Measurements from ENCODE around the gene TPK1. TPM values are rescaled to one million over a fixed set of nuclear protein-coding genes. Genes with fewer than 3 reads are reported as not detected.
A peak's percentile ranks its signal among the peaks of the same experiment; 100 is the strongest.

The TPK1 gene
- total RNA-seq, 1 donor from 2014 or later: 20.0 TPM

DNA sequence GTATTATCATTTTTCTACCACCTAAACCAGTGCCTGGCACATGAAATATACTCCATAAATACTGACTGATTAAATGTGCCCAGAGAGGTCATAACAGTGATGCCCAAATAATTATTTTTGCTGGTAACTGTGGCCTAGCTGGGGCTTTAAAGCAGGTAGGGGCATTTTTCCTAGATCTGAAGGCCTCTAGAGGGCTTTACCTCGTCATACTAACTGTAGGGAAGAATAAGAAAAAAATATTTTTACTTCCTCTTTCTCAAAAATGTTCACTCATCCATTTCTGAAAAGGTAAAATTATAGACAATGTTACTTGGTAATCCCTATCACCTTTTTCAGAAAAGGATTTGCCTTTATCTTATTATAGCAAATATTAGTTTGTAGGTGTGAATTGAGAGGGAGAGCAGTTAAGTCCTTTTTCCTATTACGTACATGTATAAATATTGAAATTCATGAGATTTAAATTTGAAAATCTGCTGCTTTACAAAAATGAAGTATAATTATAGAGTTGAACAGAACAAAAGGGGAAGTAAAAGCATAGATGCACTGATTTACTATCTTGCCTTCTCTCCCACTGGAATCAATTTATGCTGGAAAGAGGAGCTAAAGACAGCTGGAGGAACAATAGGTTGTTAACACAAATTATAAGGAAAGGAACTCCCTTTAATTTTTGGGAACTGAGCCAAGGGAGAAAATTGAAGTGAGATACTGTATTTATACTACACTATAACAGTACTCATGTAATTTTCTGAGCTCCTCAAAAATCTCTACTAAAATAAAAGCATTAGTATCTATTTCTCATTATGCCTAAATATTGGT is 360.8 kb downstream of the TPK1 start:
- H3K27ac Mint-ChIP-seq: peak overlapping the region; percentile 30
- POLR2A ChIA-PET: no interaction called here
- intact Hi-C loops (cut with micrococcal nuclease): no loop called here
- no peak overlapping the region for H3K4me3 Mint-ChIP-seq
- TF ChIP-seq, protein P1, sequence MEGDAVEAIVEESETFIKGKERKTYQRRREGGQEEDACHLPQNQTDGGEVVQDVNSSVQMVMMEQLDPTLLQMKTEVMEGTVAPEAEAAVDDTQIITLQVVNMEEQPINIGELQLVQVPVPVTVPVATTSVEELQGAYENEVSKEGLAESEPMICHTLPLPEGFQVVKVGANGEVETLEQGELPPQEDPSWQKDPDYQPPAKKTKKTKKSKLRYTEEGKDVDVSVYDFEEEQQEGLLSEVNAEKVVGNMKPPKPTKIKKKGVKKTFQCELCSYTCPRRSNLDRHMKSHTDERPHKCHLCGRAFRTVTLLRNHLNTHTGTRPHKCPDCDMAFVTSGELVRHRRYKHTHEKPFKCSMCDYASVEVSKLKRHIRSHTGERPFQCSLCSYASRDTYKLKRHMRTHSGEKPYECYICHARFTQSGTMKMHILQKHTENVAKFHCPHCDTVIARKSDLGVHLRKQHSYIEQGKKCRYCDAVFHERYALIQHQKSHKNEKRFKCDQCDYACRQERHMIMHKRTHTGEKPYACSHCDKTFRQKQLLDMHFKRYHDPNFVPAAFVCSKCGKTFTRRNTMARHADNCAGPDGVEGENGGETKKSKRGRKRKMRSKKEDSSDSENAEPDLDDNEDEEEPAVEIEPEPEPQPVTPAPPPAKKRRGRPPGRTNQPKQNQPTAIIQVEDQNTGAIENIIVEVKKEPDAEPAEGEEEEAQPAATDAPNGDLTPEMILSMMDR (IDR thresholded peaks at IDR 0.05): no peak
- CTCF ChIA-PET: no interaction called here
- H3K27me3 Mint-ChIP-seq: no peaks in the 10 kb centered on the region
- H3K9me3 Mint-ChIP-seq: peaks cover 2% of the 10 kb centered on the region
- H3K36me3 Mint-ChIP-seq (ENCODE audit: low read depth): no peaks in the 10 kb centered on the region
- no peak for ATAC-seq (ENCODE audit: low read depth)
- no peak for DNase-seq
- peaks cover 32% of the 10 kb centered on the region for H3K4me1 Mint-ChIP-seq

DNA sequence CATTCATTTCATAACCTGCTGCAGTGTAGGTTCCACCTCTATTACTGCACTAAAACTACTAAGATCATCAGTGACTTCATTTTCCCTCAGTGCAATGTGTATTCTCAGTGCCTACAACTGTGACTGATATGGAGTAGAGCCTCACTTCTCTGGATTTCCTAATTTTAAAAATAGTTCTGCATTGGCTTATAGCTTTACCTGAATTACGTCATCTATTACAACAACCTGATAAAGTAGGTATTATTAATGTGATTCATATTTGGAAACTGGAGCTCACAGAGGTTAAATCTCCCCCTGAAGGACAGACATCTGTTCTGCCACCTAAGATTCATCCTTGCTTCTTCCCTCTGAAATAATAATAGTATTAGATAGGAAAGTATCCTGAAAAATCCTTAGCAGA is 361.5 kb downstream of the TPK1 start:
- Mint-ChIP-seq H3K27ac (no peak overlapping the region), H3K9me3 (peaks cover 2% of the 10 kb centered on the region), H3K4me1 (peaks cover 32% of the 10 kb centered on the region), H3K36me3 (ENCODE audit: low read depth) (no peaks in the 10 kb centered on the region), H3K4me3 (no peak overlapping the region), H3K27me3 (no peaks in the 10 kb centered on the region)
- intact Hi-C loops (cut with micrococcal nuclease): no loop called here
- TF ChIP-seq, protein P1 (IDR thresholded peaks at IDR 0.05): no peak
- no peak for DNase-seq
- CTCF ChIA-PET: no interaction called here
- no peak for ATAC-seq (ENCODE audit: low read depth)
- POLR2A ChIA-PET: no interaction called here

DNA sequence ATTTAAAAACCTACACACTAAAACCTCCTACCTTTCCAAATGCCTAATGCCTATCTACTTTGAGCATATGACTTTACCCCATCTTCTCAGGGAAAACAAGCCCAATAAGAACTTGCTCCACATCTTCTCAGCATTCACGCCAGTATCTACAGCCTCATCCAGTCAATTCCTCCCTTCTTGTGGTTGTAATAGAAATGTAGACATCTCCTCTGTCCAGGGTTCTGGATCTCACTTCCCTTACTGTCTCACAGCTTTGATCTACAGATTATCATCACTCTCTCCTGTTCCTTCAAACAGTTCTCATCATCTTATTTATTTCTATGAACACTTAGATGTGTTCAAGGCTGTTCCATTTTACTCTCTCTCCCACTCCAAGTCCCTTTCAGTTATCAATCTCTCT is 361.9 kb downstream of the TPK1 start:
- CTCF ChIA-PET: no interaction called here
- ATAC-seq (ENCODE audit: low read depth) (no peak), DNase-seq (no peak)
- no peak overlapping the region for H3K4me3 Mint-ChIP-seq
- TF ChIP-seq, protein P1 (IDR thresholded peaks at IDR 0.05): no peak
- POLR2A ChIA-PET: no interaction called here
- H3K36me3 Mint-ChIP-seq (ENCODE audit: low read depth): peaks cover 2% of the 10 kb centered on the region
- H3K9me3 Mint-ChIP-seq: peaks cover 2% of the 10 kb centered on the region
- intact Hi-C loops (cut with micrococcal nuclease): no loop called here
- H3K27me3 Mint-ChIP-seq: no peaks in the 10 kb centered on the region
- H3K27ac Mint-ChIP-seq: no peak overlapping the region
- H3K4me1 Mint-ChIP-seq: peaks cover 32% of the 10 kb centered on the region

DNA sequence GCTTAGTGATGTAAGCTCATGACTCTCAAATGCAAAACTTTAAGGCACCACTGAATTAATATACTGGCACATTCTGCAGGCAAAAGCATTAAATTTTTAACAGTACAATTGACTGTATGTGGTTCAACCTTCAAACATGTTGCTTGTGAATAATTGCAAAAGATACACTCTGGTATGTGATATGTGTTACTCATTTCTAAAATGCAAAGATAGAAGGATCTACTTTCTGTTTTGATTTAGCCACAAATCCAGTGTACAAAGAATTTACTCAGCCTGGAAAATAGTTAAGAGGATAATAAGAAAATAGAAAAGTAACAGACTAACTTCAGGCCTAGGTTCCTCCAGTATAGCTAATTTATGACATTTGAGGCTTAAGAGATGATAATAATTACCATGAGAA is 365.8 kb downstream of the TPK1 start:
- intact Hi-C loops (cut with micrococcal nuclease): no loop called here
- DNase-seq (no peak), ATAC-seq (ENCODE audit: low read depth) (no peak)
- TF ChIP-seq, protein P1 (IDR thresholded peaks at IDR 0.05): no peak
- peaks cover 11% of the 10 kb centered on the region for H3K36me3 Mint-ChIP-seq (ENCODE audit: low read depth)
- peaks cover 2% of the 10 kb centered on the region for H3K9me3 Mint-ChIP-seq
- ChIA-PET CTCF (no interaction called here), POLR2A (no interaction called here)
- no peak overlapping the region for H3K4me3 Mint-ChIP-seq
- no peaks in the 10 kb centered on the region for H3K27me3 Mint-ChIP-seq
- peaks cover 24% of the 10 kb centered on the region for H3K4me1 Mint-ChIP-seq
- H3K27ac Mint-ChIP-seq: no peak overlapping the region

DNA sequence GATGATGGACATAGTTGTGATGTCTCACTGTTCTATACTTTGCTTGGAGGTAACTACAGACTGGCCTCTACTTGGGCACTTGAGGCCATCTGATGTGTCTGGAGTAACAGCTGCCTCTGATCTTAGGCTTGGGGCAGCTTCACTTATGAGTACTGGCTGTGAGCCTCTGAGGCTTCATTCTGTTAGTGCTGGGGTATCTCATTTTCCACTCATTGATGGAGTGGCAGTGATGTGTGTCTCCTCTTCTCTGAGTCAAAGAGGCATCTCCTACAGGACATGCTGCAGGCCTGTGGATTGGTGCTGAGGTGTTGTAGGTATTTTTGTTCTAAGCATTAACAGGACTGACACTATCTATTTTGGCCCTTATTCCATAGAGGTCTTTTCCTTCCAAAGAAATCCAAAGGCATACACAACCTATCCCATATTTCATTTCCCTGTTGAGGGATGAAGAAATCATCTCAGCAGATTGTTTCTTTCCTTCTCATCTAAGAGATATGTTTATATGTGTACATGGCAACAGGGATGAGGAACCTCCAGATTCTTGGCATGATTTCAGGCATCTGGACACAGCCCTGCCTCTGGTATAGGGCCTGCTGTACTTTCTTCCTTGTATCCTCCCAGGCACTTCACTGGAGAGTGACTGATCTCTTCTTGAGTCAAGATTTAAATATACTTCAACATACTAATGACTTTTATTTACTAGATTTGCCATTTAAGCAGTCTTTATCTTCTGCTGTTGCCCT is 366.7 kb downstream of the TPK1 start:
- intact Hi-C loops (cut with micrococcal nuclease): no loop called here
- H3K9me3 Mint-ChIP-seq: peaks cover 2% of the 10 kb centered on the region
- CTCF ChIA-PET: no interaction called here
- H3K27me3 Mint-ChIP-seq: no peaks in the 10 kb centered on the region
- H3K4me3 Mint-ChIP-seq: no peak overlapping the region
- no peak for DNase-seq
- POLR2A ChIA-PET: no interaction called here
- no peak overlapping the region for H3K27ac Mint-ChIP-seq
- H3K36me3 Mint-ChIP-seq (ENCODE audit: low read depth): peaks cover 16% of the 10 kb centered on the region
- peaks cover 15% of the 10 kb centered on the region for H3K4me1 Mint-ChIP-seq
- TF ChIP-seq, protein P1 (IDR thresholded peaks at IDR 0.05): no peak
- ATAC-seq (ENCODE audit: low read depth): no peak
